ENCODE data around the gene GTPBP1.

GTPBP1 gene

DNA sequence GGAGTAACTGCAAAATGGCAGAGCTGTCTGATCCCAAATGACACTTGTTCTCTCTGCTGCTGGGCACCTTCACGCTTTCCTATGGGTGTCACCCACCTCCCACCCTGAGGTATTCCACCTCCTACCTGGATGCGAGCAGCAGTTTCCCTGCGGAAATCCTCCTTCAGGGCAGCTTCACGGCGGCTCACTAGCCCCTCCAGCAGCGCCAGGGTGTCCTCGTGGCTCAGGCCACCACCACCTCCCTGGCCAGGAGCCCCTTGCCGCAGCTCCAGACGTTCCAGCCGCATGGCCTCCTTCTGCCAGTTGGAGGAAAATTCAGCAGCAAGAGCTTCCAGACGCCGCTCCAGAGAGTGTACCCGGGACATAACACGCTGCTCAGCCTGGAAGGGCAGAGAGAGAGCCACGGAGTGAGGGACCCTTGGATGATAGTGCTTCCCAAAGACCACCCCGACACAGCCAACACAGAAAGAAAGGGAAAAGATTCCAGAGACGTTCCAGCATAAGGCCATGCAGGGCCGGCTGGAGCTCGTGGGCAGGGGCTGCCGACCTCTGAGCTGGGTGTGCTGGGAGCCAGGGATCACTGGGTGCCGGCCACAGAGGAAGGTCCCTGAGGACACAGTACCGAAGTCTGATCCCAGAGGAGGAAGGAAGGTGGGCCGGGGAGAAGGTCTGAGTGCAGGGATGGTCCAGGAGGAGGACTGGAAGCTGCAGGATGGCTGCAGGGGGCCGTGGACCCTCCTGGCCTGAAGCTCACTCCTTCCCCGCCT, 36.6 kb downstream of the GTPBP1 start:
- DNase-seq (ENCODE audit: low read depth) = no peak
- TF ChIP-seq, protein P1, sequence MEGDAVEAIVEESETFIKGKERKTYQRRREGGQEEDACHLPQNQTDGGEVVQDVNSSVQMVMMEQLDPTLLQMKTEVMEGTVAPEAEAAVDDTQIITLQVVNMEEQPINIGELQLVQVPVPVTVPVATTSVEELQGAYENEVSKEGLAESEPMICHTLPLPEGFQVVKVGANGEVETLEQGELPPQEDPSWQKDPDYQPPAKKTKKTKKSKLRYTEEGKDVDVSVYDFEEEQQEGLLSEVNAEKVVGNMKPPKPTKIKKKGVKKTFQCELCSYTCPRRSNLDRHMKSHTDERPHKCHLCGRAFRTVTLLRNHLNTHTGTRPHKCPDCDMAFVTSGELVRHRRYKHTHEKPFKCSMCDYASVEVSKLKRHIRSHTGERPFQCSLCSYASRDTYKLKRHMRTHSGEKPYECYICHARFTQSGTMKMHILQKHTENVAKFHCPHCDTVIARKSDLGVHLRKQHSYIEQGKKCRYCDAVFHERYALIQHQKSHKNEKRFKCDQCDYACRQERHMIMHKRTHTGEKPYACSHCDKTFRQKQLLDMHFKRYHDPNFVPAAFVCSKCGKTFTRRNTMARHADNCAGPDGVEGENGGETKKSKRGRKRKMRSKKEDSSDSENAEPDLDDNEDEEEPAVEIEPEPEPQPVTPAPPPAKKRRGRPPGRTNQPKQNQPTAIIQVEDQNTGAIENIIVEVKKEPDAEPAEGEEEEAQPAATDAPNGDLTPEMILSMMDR (IDR thresholded peaks at IDR 0.05; ENCODE audit: control insufficient read depth, insufficient read depth, low read depth, low read length, missing control alignments) = no peak
- no peak overlapping the region for H3K4me3 ChIP-seq (ENCODE audit: control insufficient read depth, low read depth, low read length)

DNA sequence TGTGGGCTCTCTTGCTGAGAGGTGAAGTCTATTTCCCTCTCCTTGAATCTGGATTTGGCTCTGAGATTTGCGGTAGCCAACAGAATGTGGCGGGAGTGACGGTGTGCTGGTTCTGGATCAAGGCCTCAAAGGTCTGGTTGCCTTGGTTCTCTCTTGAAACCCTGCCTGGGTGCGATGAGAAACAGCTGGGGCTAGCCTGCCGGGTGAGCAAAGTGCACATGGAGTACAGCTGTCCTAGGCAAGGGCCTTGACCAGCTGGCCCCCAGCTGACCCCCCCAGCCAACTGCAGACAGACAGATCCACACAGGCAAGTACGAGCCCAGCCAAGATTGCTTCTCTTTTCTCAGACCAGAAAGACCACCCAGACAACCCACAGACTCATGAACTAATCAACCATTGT, 39.2 kb downstream of the GTPBP1 start:
- TF ChIP-seq, protein P1 (IDR thresholded peaks at IDR 0.05; ENCODE audit: control insufficient read depth, insufficient read depth, low read depth, low read length, missing control alignments) = no peak
- no peak for DNase-seq (ENCODE audit: low read depth)
- H3K4me3 ChIP-seq (ENCODE audit: control insufficient read depth, low read depth, low read length) = no peak overlapping the region

DNA sequence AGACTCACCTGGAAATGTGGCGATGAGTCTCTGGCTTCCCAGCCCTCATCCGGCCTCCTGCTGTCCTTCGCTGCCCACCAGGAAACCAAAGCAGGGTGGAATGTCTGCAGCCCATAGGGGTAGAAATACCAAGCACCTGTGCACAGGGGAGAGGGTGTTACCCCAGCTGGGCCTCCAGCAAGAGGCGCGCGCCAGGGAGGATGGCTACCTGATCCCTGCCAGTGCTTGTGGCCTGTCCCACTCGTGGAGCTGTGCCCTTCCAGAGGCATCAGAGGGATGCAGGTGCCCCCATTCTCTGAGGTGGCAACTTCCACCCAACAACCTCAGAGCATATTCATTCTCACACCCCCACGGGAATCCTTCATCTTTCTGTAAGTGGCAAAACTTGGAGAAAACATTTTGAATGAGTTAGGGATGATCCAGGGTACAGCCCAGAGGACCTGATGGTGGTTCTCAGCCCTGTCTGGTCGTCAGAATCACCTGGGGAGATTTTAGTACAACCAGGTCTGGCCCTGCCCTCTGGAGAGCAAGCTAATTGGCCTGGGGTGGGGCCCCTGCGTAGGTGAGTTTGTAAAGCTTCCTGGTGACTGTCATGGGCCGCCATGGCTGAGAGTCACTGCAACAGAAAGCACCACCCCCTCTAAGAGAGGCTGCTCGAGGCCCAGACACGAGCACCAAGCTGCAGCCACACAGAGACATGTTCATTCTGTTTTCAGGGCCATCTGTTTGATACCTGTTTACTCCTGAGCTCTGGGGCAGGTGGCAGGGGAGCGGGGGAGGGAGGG, 40.1 kb downstream of the GTPBP1 start:
- TF ChIP-seq, protein P1 (IDR thresholded peaks at IDR 0.05; ENCODE audit: control insufficient read depth, insufficient read depth, low read depth, low read length, missing control alignments) = no peak

DNA sequence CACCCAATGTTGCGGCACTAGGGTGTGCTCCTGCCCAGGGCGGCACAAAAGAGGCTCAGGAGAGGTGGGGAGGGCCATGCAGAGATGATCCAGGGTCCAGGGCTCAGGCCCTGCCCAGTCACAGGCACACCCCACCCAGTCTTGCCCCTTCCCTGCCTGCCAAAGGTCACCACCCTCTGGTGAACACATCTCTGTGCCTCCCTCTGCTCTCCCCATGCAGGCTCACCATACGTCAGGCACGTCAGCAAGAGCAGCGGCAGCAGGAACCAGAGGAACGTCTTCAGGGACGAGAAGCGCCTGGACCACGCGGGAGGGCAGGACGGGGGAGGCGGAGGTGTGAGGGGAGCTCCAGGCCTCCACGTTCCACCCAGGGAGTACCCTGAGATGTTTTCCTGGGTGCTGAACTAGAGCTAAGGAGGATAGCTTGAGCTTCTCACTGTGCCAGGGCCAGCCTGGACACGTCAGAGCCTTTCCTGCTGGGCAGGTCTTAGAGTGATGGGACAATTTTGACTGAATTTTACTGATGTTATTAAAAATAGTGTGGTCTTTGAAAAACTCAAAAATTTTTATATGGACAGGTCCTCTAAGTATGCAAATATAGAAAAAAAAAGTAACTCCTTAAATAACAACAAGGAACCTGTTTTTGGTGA, 42.9 kb downstream of the GTPBP1 start:
- TF ChIP-seq, protein P1 (IDR thresholded peaks at IDR 0.05; ENCODE audit: control insufficient read depth, insufficient read depth, low read depth, low read length, missing control alignments) = no peak
- DNase-seq (ENCODE audit: low read depth) = no peak
- no peak overlapping the region for H3K4me3 ChIP-seq (ENCODE audit: control insufficient read depth, low read depth, low read length)

More for the DNA sequence above, 40.1 kb downstream of the GTPBP1 start:
- no peak for DNase-seq (ENCODE audit: low read depth)
- H3K4me3 ChIP-seq (ENCODE audit: control insufficient read depth, low read depth, low read length) = no peak overlapping the region

DNA sequence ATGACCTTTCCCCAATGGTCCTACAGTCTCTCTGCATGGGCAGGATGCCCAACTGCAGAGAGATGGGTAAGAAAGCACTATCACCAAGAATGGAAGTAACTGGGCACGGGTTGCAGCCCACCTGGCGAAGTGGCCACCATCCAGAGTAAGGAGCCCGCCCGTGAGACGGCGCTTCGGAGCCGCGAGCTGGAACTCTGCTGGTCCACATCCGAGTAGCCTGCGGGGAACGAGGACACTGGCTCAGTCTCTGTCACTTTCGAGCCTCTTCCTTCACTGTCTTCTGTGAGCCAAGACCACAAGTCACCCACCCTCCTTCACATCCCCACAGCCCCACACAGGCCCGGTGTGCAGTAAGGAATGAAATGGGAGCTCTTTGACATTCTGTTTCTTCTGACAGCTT, 44.4 kb downstream of the GTPBP1 start:
- H3K4me3 ChIP-seq (ENCODE audit: control insufficient read depth, low read depth, low read length) = no peak overlapping the region
- TF ChIP-seq, protein P1 (IDR thresholded peaks at IDR 0.05; ENCODE audit: control insufficient read depth, insufficient read depth, low read depth, low read length, missing control alignments) = no peak
- no peak for DNase-seq (ENCODE audit: low read depth)

DNA sequence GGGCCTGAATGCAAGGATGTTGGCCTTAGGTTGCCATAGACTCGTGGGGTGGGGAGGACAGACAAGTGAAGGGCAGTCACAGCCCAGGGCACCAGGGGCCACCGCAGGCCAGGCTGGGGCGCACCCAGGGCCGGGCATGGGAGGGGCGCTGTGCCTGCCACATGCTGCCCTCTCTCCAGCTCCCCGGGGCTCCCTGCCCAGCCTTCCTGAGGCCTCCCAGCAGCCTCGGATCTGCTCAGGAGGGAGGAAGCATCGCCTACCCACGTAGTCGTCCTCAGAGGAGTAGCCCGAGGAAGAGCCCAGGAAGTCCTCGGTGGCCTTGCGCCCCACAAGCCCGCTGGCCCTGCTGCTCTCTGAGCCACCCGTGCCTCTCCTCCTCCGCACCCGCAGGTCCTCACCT, 44.9 kb downstream of the GTPBP1 start:
- no peak for DNase-seq (ENCODE audit: low read depth)
- H3K4me3 ChIP-seq (ENCODE audit: control insufficient read depth, low read depth, low read length) = no peak overlapping the region
- TF ChIP-seq, protein P1 (IDR thresholded peaks at IDR 0.05; ENCODE audit: control insufficient read depth, insufficient read depth, low read depth, low read length, missing control alignments) = no peak

Measured in AG09309 (cell line).